HG03066 (cell line): ENCODE results near the gene SDCCAG8.

ENCODE experiments used
- ATAC-seq: cut with Tn5 transposase; IDR thresholded peaks from one replicate; pipeline ENCODE4 v1.9.1; 2021; ENCODE audit warnings: low read depth; ENCODE audit not compliant: unreplicated experiment

The SDCCAG8 gene

DNA sequence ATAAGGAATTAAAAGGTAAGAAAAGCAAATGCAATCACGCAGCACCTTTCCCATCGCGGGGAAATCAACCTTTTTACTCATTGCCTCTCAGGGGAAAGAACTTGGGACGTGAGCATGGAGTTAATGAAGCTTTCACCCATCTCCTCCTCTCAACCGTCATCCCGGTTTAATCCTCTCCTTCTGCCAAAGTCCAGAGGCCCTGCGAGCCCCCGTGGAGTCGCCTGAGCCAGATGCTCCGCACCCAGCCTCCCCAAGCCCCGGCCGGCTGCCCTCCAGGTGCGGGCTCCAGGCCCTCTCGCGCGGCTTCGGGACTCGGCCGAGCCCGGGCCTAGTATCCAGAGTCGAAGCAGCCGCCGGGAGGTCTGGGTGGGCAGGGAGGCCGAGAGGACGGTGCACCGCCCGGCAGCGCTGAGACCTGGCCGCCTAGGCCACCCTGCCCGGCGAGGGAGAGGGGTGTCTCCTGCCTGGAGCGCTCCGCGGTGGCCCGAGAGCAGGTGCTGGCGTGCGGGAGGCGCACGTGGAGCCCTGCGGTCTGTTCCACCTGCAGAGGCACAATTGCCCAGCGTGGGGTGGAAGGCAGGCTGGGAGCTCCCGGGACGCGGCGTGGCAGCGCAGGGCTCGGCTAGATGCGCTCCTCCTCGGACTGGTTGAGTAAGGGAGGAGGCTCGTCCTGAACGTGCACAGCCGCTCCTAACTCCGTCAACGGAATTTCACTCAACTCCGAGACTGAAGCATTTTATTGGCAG is 218.5 kb downstream of the SDCCAG8 start:
- ATAC-seq: no peak

DNA sequence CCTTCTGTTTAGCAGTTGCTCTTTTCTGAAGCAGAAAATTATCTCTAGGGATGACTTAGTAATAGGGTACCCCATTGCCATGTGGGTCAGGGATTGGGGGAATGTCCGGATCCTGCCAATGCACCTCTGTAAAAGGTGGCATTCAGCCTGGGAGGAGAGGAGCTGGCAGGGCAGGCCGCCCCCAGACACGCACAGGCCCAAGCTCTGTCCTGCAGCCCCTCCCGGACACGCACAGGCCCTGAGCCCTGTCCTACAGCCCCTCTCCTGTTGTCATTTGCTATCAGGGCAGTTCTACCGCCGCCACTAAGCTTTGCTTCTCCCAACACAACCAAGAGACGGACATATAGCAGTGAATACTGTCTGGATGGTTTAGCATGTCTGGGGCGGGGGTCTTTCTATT is 219.1 kb downstream of the SDCCAG8 start:
- no peak for ATAC-seq

DNA sequence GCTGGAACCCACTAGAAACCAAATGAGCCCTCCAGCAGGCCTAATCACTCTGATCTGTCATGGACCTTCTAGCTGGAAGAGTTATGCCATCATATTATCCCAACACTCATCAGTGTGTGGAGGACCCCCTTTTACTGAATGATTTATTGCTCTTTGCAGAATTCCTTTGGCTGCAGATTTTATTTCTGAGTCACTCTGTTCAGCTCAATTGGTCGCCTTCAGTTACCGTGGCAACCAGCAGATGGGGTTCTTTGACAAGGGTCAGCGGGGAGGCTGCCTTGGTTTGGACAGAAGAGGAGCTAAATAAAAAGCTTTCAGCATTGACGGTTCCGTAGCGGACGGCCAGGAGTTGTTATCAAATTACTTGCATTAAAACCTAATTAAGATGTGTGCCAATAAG is 220.1 kb downstream of the SDCCAG8 start:
- no peak for ATAC-seq

DNA sequence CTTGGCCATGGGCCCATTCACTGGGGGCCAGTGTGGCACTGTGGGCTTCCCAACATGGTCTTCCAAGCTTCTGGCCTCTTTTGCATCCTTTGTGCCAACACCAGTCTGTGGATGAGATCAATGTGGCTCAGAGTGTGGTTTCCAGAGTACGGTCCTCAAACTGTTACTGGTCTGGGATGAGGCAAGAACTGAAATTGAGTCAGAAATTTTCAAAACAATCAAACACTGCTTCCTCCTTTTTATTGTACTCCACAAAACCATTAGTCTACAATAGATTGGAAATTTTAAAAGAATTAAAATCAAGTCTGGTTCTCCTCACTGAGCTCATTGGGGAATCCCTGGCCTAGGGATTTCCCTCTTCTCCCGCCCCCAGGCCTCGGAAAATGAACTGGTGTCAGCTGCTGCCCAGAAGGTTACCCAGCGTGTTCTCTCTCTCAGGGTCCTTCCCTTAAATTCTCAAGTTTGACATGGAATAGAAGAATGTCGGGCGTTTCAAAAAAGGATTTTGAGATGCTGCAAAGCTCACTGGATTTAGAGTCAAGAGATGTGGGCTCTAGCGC is 222.0 kb downstream of the SDCCAG8 start:
- no peak for ATAC-seq

DNA sequence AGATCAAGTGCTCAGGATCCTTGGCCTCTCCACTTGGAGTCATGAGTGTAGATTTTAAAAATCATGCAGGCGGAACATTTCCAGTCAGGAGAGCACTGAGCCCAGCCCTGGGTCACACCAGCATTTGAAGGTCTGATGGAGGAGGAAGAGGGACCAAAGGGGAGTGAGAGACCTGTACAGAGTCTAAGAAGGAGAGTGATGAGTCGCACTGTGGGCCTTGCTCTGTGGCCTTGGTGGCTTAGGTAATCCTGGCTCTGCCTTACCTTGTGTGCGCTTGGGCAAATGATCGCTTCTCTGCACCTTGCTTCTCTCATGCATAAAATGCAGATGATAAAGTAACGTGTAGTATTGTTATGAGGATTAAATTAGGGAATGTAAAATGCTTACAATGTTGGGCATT is 225.3 kb downstream of the SDCCAG8 start:
- no peak for ATAC-seq

DNA sequence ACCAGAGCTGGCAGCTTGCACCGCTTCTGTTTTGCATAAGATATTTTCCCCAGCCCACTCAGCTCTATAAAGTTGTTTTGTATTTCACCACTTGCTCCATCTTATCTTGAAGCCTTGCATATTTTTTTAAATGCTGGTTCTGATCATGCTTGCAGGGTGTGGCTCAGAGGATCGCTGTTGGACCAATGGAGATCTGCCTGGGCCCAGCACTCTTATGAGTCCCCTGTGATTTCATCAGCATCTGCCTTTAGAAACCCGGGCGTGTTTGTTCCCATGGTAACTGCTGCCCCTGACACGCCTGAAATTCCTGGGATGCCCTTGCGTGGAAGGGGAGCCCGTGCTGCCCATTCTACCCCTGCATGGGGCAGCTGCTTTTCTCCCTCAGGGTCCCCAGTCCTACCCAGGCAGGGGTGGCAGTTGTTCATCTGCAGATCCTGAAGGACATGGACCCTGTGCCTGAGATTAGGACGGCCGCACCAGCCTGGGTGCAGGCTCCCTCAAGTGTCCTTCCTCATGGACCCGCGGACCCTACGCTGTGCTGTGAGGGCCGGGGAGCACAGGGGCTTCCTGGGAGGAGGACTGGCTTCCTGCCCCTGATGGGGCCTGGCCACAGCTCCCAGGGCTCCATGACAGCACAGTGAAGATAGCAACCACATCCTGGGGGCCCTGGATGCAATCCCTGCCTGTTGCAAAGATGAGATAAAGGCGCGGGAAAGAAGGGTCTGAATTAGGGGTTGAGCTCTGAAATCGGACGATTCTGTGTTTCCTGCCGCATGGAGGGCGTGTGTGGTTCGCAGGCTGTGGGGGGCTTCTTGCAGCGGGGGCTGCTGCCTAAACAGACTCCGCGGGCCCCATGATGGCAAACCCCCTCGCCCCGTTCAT is 226.5 kb downstream of the SDCCAG8 start:
- ATAC-seq: no peak

DNA sequence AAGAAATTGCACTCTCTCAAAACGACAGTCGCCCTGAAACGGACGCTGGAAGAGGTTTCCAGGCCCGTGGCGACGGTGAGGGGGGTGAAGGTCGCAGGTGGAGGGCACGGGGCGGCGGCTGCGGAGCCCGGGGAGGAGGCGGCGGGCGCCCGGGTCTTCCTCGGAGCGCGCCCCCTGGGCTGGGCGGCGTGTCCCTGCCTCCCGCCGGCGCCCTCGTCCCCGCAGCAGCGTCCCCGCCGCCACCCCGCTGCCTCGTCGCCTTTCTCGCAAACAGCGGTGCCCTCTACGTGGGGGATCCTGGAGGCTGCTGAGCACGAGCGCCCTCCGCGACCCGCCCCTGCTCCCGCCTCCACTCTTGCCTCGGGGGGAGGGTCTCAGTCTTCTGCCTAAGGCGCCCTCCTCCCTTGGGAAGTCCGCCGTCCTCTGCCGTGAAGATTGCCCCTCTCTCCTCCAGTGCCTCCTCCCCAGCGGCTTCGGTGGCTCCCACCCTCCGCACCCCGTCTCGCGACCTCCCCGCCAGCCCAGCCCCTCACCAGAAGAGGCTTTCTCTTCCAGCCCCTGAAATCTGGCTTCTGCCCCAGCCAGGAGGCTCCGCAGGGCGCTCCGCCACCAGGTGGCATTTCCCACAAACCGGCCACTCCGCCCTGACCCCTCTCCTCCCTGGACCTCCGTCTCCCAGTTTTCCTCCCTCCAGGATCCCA is 227.4 kb downstream of the SDCCAG8 start:
- ATAC-seq: no peak

DNA sequence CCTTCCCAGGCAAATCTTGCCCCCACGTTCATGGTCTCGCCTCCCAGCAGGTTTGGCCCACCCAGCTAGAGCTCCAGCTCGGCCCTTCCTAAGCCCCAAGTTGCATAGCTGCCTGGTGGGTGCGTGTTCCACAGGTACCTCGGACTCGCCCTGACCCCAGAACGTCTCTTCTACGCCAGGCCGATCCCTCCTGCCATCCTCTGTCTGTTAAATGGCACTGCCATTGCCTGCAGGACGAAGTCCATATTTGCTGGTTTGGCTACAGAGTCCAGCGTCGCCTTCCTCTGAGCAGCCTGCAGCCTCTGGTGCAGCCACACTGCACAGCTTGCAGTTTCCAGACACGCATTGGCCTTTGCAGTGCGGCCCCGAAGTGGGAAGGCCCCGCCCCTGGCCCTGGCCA is 228.1 kb downstream of the SDCCAG8 start:
- ATAC-seq: no peak

DNA sequence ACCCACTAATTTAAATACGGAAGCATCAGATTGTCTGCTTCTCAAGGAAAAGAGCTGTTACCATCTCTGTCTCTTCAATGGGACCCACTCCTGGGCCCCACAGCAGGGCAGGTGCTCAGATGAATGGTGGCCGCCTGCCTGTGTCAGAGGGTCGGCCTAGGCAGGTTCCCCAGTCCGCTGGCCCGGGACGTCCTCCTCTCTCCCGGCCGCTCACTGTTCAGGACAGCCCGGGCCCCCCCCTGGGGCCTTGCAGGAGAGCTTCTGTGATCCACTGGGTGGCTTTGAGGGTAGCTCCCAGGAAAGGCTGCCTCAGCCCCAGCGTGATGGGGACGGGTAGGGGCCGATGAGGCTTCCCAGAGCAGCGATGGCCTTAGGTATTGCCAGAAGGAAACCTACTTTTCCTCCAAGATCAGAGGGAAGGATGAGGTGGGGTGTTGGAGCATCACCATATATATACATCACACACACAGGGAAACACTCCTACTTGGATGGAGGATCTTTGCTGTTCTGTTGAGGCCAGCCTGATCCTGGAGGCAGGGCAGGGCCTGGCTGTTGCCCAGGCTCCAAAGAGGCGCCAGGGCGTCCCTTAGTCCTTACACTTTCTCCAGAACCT is 231.3 kb downstream of the SDCCAG8 start:
- ATAC-seq: no peak

DNA sequence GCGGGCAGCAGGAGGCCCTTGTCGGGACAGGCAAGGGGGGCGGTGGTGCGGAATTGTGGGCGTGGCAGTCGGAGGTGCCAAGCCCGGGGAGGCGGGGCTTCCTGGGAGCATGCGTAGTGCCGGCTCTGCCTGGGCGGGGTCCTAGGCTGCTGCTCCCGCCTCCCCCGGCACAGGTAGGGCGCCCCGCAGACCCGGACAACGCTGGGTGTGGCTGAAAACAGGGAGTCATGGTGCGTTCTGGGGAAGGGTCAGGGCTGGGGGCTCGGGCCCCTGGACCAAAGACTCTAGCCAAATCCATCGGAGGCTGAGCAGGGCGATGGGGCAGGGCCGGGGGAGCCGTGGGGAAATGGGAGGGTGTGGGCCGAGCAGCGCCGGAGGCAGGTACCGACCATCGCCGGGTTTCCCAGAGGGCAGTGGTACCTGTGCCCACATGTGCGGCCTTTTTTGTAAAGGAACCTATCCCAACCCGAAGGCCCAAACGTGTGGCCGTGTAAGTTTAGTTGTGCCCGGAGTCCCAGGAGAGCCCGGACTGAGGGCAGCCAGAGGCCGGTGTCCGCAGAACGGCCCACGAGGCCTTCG is 231.9 kb downstream of the SDCCAG8 start:
- no peak for ATAC-seq

DNA sequence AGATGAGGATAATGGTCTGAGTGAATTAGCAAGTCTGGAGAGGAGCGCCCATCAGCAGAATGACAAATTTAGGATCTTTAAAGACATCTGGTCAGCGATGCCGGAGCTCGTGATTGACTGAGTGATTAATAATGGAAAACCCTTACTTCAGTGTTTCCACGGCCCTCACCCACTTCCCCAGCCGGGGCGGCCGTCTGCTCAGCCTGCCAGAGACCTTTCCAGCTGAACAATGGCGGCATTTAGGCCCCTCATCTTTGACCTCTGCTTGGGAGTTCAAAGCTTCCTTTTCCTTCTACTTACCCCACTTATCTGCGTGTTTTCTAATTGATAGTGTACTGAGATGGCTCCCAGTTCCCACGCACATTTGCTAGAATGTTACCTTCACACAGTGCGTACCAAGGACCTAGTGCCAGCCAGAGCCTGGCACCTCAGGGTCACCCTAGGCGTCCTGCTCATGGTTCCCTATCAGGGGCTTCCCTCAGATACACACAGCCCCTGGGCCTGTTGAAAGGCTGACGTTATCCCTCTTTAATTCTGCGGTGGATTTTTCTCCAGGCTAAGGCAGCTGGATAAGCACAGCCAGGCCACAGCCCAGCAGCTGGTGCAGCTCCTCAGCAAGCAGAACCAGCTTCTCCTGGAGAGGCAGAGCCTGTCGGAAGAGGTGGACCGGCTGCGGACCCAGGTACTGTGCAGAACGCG is 232.8 kb downstream of the SDCCAG8 start:
- ATAC-seq: no peak

DNA sequence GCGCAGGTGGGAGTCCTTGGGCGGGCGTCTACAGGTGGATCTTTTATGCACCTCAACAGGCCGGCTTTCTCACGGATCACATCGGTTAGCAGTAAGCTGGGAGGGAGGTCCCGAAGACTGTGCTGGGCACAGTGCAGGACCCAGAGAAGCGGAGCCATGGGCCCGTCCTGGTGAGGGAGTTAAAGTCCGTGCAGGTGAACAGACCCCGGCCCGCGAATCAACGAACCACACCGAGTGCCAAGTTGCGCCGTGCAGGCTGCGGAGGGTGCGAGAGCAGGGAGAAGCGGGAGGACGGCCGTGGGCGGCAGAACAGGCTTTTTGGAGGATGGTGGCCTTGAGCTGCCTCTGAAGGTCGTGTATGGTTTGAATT is 233.3 kb downstream of the SDCCAG8 start:
- ATAC-seq: no peak

DNA sequence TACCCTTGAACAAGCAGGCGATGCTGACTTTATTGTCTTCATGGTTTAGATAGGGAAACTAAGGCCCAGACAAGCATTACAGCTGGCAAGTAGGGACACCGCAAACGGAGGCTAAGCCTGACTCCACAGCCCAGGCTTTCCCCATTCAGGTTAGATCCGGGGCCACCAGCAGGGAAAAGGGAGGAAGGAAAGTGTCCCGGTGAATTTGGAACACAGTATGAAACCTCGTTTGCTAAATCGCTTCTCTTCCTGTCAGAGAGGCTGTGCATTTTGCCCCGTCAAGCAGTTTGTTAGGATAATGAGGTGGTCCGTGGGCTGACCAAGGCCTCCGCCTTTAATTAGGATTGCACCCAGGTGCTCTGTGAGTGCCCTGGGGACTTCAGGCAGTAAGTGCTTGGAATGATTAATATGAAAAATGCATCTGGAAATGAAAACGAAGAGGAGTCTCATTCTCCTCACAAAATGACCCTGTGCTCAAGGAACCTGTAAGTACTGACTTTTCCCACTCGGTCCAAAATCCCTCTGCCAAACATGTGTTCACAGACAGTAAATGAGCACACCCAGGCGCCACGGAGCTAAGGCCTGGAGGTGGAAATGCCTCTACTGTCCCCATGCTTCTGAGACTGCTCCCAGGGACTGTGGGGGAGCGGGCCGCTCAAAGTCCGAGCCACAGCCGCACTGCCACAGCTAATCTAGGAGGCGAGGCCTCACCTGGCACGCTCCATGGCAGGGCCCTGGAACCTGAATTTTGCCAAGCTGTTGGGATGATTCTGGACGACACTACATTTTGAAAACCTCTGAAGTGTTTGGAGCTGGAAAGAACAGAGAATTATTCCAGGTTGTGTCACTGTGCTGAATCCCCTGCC is 234.1 kb downstream of the SDCCAG8 start:
- ATAC-seq: no peak

DNA sequence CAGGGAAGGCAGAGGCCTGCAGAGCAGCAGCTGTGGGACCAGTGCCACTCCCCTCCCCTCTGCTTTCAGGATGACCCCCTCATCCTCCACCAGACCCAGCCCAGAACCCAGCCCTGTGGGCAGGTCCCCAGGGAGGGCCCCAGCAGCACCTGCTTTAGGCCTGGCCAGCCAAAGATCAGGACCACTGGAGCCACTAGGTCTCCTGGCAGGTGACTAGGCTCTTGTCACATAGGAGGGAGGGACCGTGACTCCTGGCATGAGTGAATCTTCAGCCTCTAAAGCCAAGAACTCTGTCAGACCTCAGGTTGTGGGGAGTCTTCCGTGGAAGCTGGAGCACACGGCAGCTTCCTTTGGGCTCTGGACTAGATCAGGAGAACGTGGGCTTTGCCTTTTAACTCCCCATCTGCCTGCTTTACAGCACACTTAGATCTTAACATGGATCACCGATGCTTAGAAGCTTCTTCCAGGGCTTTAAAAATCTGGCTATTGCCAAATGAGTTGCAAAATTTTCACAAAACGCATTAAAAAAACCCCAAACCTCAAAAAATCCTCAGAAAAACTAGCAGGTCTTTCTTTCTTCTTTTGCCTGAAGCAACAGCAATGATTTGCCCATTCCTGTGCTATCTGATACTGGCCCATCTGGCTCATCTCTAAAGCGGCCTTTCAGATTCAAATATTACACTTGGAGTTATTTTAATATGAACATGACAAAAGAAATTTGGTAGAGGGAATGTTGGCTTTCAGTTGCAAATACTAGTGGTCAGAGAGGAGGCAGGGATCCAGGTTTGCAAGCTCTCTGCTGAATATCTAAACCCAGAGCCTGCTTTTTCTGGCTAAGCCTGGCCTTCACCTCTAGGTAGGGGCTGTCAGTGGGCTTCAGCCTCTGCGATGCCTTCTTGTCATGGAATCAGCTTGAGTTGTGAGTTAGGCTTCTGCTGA is 235.2 kb downstream of the SDCCAG8 start:
- no peak for ATAC-seq

DNA sequence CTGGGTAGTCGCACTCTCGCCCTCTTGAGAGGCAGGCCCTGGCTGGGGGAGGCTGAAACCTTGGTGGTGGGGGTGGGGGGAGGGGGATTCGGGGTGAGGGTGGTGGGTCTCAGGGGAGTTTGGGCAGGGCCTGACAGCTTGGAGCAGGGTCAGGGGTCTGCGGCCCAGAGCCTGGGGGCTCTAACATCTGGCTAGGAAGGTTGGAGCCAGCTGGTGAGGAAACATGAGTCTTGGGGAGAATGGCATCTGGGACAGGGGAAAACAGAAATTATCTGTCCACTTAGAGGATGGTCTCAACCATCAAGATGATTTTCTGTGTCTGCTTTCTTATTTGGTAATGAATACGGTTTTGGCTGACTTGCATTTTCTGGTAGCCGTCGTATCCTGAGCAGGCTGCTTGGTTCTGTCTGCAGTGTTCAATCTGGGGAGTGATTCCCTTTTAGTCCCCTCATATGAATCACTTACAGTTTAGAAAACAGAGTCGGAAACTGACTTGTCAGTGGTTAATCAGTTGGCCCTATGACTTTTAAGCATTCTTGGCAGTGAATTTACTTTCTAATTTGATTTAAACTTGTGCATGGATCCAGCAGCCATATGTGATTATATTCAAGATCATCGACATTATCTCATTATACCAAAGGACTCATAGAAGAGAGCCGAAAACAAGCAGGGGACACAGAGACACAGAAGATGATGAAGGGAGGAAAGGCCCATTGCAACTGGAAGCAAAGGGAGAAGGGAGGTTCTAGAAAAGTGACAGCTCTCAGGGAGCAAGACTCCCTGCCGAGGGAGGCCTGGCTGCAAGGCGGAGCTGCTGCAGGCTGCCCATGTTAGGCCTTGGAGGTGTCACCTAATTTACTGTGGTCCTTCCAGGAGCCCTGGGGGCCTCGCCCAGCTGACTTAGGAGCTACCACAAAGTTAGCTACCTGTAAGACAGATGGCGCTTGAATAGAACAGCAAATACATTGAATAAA is 237.6 kb downstream of the SDCCAG8 start:
- no peak for ATAC-seq

DNA sequence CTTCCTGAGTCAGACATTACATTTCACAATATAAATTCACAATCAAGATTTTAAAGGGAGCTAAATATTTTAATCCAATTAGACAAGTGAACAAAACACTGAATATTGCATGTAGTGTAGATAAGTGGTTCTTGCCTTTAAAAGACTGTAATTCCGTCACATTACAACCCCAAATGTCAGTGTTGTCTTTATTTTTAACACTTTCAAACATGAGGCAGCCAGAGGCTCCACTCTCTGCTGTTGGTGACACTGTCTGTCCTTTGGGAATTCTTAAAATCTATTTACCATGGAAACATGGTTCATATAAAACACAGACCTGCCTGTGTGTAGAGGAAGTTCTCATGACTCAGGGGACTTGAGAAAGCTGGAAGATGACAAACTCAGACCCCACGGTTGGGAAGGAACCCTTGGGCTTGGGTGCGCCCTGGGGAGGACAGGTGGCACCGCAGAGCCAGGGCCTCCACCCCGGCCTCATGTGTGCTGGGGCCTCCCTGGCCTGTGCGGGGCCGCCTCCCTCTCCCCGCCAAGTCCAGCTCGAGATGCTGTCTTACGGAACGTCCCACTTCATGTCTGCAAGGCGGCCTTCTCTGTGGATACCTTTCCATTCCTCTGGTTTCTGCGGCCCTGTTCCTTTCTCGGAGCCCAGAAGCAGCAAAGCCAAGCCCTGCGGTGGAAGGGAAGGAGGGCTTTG is 239.0 kb downstream of the SDCCAG8 start:
- no peak for ATAC-seq
